Liver (tissue), 3 donors: ENCODE measurements around the gene INO80D.

ENCODE experiments used
- CTCF ChIP-seq: fragments of 150-350 bp; IDR thresholded peaks from 2 replicates; pipeline ENCODE4 v1.5.1; 2017; ENCODE audit warnings: improper control_type of control experiment, low read depth, low read length; ENCODE audit not compliant: missing input control
- RAD21 ChIP-seq, 2 donors: IDR thresholded peaks; 2 replicates each; pipeline ENCODE4 v1.6.1; 2016; ENCODE audit warnings: antibody characterized with exemption in 2 of 2, mild to moderate bottlenecking in 2 of 2
- TF ChIP-seq, protein P1 (sequence below): IDR thresholded peaks from 2 replicates; pipeline ENCODE4 v1.6.1; 2016; ENCODE audit warnings: antibody characterized with exemption
- donor health status: healthy.
- donor health status: healthy.

DNA sequence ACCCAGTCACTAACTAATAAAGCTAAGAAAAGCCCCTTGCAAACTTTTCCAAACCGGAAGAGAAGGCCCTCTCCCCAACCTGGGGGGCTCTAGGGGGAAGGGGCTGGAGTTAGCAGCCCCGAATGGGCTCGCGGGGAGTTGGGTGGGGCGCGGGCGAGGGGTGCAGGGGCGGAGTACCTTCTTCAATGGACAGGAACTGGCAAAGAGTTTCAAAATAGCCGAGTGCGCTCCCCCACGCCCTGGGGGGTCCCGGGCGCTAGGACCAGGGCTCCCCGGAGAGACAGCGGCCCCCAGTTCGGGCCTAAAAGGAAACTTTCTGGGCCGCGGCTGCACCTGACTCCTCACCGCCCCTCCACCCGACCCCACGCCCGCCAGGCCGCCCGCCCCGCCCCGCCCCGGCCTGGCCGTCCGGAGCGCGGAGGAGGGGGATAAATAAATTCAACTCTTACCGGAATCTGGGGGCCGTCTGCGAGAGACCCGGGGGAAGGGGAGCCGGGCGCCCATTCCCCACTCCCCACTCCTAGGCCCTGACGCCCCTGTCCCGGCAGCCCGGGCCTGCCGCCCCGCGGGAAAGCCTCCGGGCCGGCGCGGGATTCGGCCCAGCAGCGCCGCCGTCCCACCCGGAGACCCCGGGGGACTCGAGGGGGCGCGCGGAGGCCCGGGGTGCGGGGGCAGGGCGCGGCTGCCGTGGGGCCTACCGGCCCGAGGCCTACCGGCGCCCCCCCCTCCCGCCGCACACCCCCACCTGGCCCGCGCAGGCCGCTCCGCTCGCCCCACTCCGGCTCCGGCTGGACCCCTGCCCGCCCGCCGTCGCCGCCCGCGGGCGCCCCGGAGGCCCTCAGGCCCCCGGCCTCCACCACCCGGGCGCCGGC, 868 bp downstream of the INO80D start:
- TF ChIP-seq, protein P1, sequence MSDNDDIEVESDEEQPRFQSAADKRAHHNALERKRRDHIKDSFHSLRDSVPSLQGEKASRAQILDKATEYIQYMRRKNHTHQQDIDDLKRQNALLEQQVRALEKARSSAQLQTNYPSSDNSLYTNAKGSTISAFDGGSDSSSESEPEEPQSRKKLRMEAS: no peak
- no peak for TF ChIP-seq RAD21 (IDR thresholded peaks at IDR 0.05)
- no peak for TF ChIP-seq CTCF
